ENCODE data around the gene HLCS. TPM values are rescaled to one million over a fixed set of nuclear protein-coding genes. Genes with fewer than 3 reads are reported as not detected.
A peak's percentile ranks its signal among the peaks of the same experiment; 100 is the strongest.

Gene HLCS
- total RNA-seq, 1 donor: 59.7 TPM

DNA sequence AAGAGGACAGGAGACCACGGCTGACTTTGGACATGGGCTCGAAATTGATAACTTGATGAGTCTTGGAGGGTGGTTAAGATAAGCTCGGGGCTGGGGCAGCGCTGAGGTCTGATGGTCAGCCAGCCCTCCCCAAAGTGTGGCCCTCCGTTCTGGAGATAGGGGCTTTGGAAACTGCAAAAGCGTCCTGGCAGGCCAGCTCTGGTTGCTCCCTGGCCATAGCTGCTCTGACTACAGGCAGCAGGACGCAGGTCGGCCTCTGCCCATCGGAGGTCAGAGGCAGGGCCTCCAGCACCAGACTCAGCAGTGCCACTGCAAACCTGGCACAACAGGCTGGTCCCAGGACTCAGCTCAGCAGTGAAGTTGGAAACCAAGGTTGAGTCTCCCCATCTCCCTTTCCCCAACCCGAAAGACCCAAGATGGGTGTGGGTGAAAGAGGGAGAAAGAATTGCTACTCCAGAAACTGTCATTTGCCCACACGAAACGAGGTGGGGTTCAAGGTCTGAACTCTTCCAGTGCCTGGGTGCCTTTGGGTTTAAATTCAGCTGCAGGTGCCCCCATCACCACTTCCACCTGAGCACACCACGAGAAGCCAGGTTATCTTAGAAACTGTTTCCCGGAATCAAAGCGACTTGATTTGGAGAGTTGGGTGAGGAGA is 262.7 kb downstream of the HLCS start:
- H3K4me3 ChIP-seq (ENCODE audit: insufficient read depth, low read length): no peak overlapping the region
- H3K4me1 ChIP-seq (ENCODE audit: insufficient read depth, low read length): no peaks in the 10 kb centered on the region
- no peak overlapping the region for H3K27ac ChIP-seq (ENCODE audit: low read depth, low read length)
- TF ChIP-seq, protein P1, sequence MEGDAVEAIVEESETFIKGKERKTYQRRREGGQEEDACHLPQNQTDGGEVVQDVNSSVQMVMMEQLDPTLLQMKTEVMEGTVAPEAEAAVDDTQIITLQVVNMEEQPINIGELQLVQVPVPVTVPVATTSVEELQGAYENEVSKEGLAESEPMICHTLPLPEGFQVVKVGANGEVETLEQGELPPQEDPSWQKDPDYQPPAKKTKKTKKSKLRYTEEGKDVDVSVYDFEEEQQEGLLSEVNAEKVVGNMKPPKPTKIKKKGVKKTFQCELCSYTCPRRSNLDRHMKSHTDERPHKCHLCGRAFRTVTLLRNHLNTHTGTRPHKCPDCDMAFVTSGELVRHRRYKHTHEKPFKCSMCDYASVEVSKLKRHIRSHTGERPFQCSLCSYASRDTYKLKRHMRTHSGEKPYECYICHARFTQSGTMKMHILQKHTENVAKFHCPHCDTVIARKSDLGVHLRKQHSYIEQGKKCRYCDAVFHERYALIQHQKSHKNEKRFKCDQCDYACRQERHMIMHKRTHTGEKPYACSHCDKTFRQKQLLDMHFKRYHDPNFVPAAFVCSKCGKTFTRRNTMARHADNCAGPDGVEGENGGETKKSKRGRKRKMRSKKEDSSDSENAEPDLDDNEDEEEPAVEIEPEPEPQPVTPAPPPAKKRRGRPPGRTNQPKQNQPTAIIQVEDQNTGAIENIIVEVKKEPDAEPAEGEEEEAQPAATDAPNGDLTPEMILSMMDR (IDR thresholded peaks at IDR 0.05; ENCODE audit: extremely low read depth, low read depth, low read length): no peak
- peaks cover 19% of the 10 kb centered on the region for H4K20me1 ChIP-seq (ENCODE audit: insufficient read depth, low read length)
- no peaks in the 10 kb centered on the region for H3K9me3 ChIP-seq (ENCODE audit: low read depth, low read length)
- peaks cover 26% of the 10 kb centered on the region for H3K27me3 ChIP-seq (ENCODE audit: insufficient read depth, low read length)
- peaks cover 13% of the 10 kb centered on the region for H3K79me2 ChIP-seq (ENCODE audit: insufficient read depth, low read length)
- DNase-seq (ENCODE audit: insufficient read length, low spot score, missing footprints): peak; percentile 51
- no peaks in the 10 kb centered on the region for H3K36me3 ChIP-seq (ENCODE audit: insufficient read depth, low read length)
- H3K4me2 ChIP-seq (ENCODE audit: insufficient read depth, low read length): no peak overlapping the region
- H2AFZ ChIP-seq (ENCODE audit: low read length): no peak overlapping the region

DNA sequence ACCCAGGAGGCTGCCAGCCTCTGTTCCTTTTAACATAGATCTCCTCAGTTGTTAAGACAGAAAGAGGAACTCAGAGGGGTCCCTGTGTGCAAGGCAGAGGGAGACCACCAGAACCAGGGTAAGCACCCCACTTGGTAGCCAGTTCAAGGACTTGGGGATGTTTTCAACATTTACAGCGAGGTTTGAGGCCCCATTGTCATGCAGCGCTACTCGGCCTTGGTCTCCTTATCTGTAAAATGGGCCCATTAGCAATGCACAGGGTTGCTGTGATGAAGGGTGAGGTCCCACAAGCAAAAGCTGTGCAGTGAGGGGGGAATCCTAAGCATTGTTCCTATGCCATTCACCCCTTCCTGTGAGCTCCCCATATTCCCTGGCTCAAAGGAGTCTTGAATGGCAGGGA is 263.3 kb downstream of the HLCS start:
- Histone ChIP-seq H3K27me3 (ENCODE audit: insufficient read depth, low read length) (peaks cover 20% of the 10 kb centered on the region), H3K4me2 (ENCODE audit: insufficient read depth, low read length) (no peak overlapping the region), H4K20me1 (ENCODE audit: insufficient read depth, low read length) (peaks cover 19% of the 10 kb centered on the region), H3K4me1 (ENCODE audit: insufficient read depth, low read length) (no peaks in the 10 kb centered on the region), H2AFZ (ENCODE audit: low read length) (no peak overlapping the region), H3K79me2 (ENCODE audit: insufficient read depth, low read length) (peaks cover 13% of the 10 kb centered on the region), H3K27ac (ENCODE audit: low read depth, low read length) (no peak overlapping the region), H3K36me3 (ENCODE audit: insufficient read depth, low read length) (no peaks in the 10 kb centered on the region), H3K4me3 (ENCODE audit: insufficient read depth, low read length) (no peak overlapping the region), H3K9me3 (ENCODE audit: low read depth, low read length) (no peaks in the 10 kb centered on the region)
- TF ChIP-seq, protein P1 (IDR thresholded peaks at IDR 0.05; ENCODE audit: extremely low read depth, low read depth, low read length): no peak
- peak; percentile 85 for DNase-seq (ENCODE audit: insufficient read length, low spot score, missing footprints)

GRCh38 chr21:36702622-36702968 is 263.9 kb downstream of the HLCS start:
- Histone ChIP-seq H2AFZ (ENCODE audit: low read length) (no peak overlapping the region), H3K27ac (ENCODE audit: low read depth, low read length) (no peak overlapping the region), H3K4me1 (ENCODE audit: insufficient read depth, low read length) (no peaks in the 10 kb centered on the region), H3K27me3 (ENCODE audit: insufficient read depth, low read length) (peaks cover 18% of the 10 kb centered on the region), H3K79me2 (ENCODE audit: insufficient read depth, low read length) (peaks cover 13% of the 10 kb centered on the region), H3K4me3 (ENCODE audit: insufficient read depth, low read length) (no peak overlapping the region), H3K36me3 (ENCODE audit: insufficient read depth, low read length) (no peaks in the 10 kb centered on the region), H4K20me1 (ENCODE audit: insufficient read depth, low read length) (peaks cover 19% of the 10 kb centered on the region), H3K4me2 (ENCODE audit: insufficient read depth, low read length) (no peak overlapping the region), H3K9me3 (ENCODE audit: low read depth, low read length) (no peaks in the 10 kb centered on the region)
- TF ChIP-seq, protein P1 (IDR thresholded peaks at IDR 0.05; ENCODE audit: extremely low read depth, low read depth, low read length): no peak
- peak; percentile 85 for DNase-seq (ENCODE audit: insufficient read length, low spot score, missing footprints)

DNA sequence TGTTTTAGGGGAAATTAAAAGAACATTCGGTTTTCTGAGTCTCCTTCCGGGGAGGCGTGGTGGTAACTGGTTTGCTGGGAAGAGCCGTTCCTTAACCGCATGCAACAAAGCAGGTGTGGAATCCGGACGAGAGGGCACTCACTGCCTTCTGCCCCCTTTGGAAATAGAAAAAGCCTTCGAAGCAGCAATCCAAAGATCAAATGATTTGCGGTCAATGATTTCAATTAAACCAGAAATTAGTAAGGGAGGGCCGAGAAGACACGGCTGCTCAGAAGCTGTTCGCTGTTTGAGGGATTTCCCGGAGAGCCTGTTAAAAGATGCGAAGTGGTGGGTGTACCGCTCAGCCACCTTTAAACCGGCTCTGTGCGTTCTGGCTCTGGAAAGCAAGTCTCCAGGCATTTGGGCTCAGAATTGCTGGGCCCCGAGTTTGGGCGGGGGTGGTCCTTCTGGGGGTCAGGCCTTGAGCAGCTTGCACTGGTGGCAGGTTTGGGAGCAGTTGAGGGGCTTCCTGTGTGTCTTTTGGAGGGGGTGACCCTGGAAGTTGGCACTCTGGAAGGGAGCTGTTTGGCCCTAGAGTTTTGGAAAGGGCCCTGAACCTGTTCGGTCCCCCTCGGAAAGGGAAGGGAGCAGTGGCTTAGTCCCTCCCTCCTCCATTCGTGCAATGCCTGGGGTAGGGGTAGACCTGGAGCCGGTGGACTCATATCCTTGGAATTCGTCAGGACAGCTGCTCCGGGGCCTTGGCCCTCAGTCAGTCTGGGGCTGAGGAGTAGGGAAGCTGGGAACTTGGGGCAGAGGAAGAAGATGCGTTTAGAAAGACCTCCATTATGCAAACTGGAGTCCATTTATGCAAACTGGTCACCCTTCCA is 264.5 kb downstream of the HLCS start:
- H3K4me2 ChIP-seq (ENCODE audit: insufficient read depth, low read length): peak overlapping the region; percentile 84
- DNase-seq (ENCODE audit: insufficient read length, low spot score, missing footprints): peak; percentile 81
- H4K20me1 ChIP-seq (ENCODE audit: insufficient read depth, low read length): peaks cover 19% of the 10 kb centered on the region
- no peak overlapping the region for H2AFZ ChIP-seq (ENCODE audit: low read length)
- peaks cover 15% of the 10 kb centered on the region for H3K27me3 ChIP-seq (ENCODE audit: insufficient read depth, low read length)
- no peaks in the 10 kb centered on the region for H3K4me1 ChIP-seq (ENCODE audit: insufficient read depth, low read length)
- peaks cover 13% of the 10 kb centered on the region for H3K79me2 ChIP-seq (ENCODE audit: insufficient read depth, low read length)
- peak overlapping the region; percentile 77 for H3K4me3 ChIP-seq (ENCODE audit: insufficient read depth, low read length)
- H3K9me3 ChIP-seq (ENCODE audit: low read depth, low read length): no peaks in the 10 kb centered on the region
- H3K27ac ChIP-seq (ENCODE audit: low read depth, low read length): no peak overlapping the region
- TF ChIP-seq, protein P1 (IDR thresholded peaks at IDR 0.05; ENCODE audit: extremely low read depth, low read depth, low read length): no peak
- H3K36me3 ChIP-seq (ENCODE audit: insufficient read depth, low read length): no peaks in the 10 kb centered on the region

All from osteoblast (primary cell).